DOHH2 (cell line): ENCODE data around the gene GALNT12.

Experiments used
- CTCF ChIP-seq: fragments of 200-600 bp; sonication (generic); IDR thresholded peaks from one replicate; pipeline ENCODE4 v1.5.1; 2014; ENCODE audit warnings: antibody characterized with exemption, mild to moderate bottlenecking, low read depth, low read length; ENCODE audit not compliant: poor library complexity, severe bottlenecking
- EZH2phosphoT487 ChIP-seq: fragments of 200-600 bp; sonication (generic); IDR thresholded peaks from 2 replicates; pipeline ENCODE4 v1.6.1; 2017; ENCODE audit warnings: borderline replicate concordance, mild to moderate bottlenecking, antibody characterized with exemption, low read length, moderate library complexity, mixed read lengths

- no peak for TF ChIP-seq CTCF
- no peak for TF ChIP-seq EZH2phosphoT487
Observed at GRCh38 chr9:98767196-98767595, 40.3 kb upstream of the GALNT12 start.
